GM20431 (cell line): ENCODE measurements around the gene ADAMTS17.

Experiments used
- in situ Hi-C: fragments of 300-500 bp; cut with MseI, MboI; formaldehyde crosslinking; loops from one replicate; pipeline ENCODE4 v1.15.0; 2020; ENCODE audit warnings: low sequenced_read_pairs; ENCODE audit not compliant: unreplicated experiment

Gene ADAMTS17

GRCh38 chr15:100278596-100279380 lies 63.0 kb downstream of the ADAMTS17 start:
- in situ Hi-C loops: no loop called here

GRCh38 chr15:100277087-100277855 lies 64.5 kb downstream of the ADAMTS17 start:
- in situ Hi-C loops: no loop called here

GRCh38 chr15:100276506-100276905 lies 65.3 kb downstream of the ADAMTS17 start:
- in situ Hi-C loops: no loop called here

GRCh38 chr15:100275641-100276040 lies 66.1 kb downstream of the ADAMTS17 start:
- in situ Hi-C loops: no loop called here

GRCh38 chr15:100269831-100270230 lies 71.9 kb downstream of the ADAMTS17 start:
- in situ Hi-C loops: no loop called here

- in situ Hi-C loops: no loop called here
Measured at GRCh38 chr15:100266166-100266565, 75.6 kb downstream of the ADAMTS17 start.

- in situ Hi-C loops: no loop called here
Measured at GRCh38 chr15:100265641-100266035, 76.1 kb downstream of the ADAMTS17 start.

- in situ Hi-C loops: no loop called here
Measured at GRCh38 chr15:100264994-100265640, 76.7 kb downstream of the ADAMTS17 start.

- in situ Hi-C loops: no loop called here
Measured at GRCh38 chr15:100263721-100264455, 77.9 kb downstream of the ADAMTS17 start.

- in situ Hi-C loops: no loop called here
Measured at GRCh38 chr15:100263031-100263430, 78.7 kb downstream of the ADAMTS17 start.

GRCh38 chr15:100261302-100262240 lies 80.2 kb downstream of the ADAMTS17 start:
- in situ Hi-C loops: no loop called here

- in situ Hi-C loops: no loop called here
Measured at GRCh38 chr15:100259266-100259665, 82.5 kb downstream of the ADAMTS17 start.

GRCh38 chr15:100256970-100257650 lies 84.7 kb downstream of the ADAMTS17 start:
- in situ Hi-C loops: no loop called here

GRCh38 chr15:100256101-100256969 lies 85.4 kb downstream of the ADAMTS17 start:
- in situ Hi-C loops: no loop called here

- in situ Hi-C loops: no loop called here
Measured at GRCh38 chr15:100255644-100256043, 86.1 kb downstream of the ADAMTS17 start.

GRCh38 chr15:100254691-100255090 lies 87.1 kb downstream of the ADAMTS17 start:
- in situ Hi-C loops: no loop called here

GRCh38 chr15:100254285-100254684 lies 87.5 kb downstream of the ADAMTS17 start:
- in situ Hi-C loops: no loop called here

GRCh38 chr15:100253640-100254039 lies 88.1 kb downstream of the ADAMTS17 start:
- in situ Hi-C loops: no loop called here
